CD4-positive, alpha-beta T cell treated with Interleukin-6 for 4 hours (primary cell): ENCODE measurements around the gene CLDN2.
"Not testable (repeated sequence)": the region's sequence is repeated elsewhere in the genome, so short reads cannot be mapped to it uniquely, and the experiment has no call there.

Experiments used
- DNase-seq: peaks from one replicate; pipeline ENCODE4 v3.0.0-alpha.2; 2020; ENCODE audit warnings: mixed read lengths

CLDN2 gene, protein sequence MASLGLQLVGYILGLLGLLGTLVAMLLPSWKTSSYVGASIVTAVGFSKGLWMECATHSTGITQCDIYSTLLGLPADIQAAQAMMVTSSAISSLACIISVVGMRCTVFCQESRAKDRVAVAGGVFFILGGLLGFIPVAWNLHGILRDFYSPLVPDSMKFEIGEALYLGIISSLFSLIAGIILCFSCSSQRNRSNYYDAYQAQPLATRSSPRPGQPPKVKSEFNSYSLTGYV

GRCh38 chrX:106919932-106920452 is at the start of gene CLDN2:
Gene CLDN2 (plus strand): TSS chrX:106920402. CDS start chrX:106928229, 7,827 bp downstream.
- no peak for DNase-seq

GRCh38 chrX:106872796-106873195 is 47.4 kb upstream of the CLDN2 start:
- DNase-seq = not testable (repeated sequence)

DNA sequence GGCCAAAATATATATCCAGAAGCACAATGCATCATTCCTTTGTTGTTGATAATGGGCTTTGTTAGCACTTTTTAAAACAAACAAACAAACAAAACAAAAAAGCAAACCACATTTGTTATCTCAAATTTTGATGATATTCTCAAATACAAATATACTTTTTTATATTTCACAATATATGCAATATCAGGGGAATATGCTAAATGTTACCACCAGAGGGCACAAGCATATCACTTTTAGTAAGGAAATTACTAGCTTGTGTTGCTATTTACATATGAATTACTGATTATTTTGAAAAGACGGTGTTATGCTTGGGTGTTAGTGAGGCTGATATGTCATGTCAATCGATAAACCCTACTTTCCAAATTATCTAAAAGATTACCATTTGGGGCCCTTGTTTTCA is 46.1 kb upstream of the CLDN2 start:
- DNase-seq = no peak

DNA sequence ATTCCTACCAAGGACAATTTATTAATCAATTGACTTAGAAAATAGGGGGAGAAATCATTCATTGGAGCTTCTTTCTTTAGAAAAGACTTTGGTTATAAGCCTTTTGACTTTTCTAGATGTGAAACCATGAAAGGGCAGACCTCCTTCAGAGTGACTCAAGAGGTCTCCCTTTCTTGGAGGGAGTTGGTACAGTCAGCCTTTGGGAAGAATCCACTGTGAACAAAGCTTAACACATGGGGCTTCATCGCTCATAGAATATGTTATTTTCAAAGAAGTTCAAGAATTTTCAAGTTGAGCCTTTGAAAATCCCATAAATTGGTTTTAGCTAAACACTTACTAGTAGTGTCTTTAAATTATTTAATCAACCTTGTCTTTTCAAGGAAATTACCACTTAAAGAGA is 45.1 kb upstream of the CLDN2 start:
- DNase-seq = no peak

GRCh38 chrX:106889468-106889867 is 30.7 kb upstream of the CLDN2 start:
- no peak for DNase-seq

GRCh38 chrX:106891762-106892460 is 28.3 kb upstream of the CLDN2 start:
- DNase-seq = no peak

- DNase-seq = peak; percentile 59
Observed at GRCh38 chrX:106894392-106894909, 25.8 kb upstream of the CLDN2 start.

GRCh38 chrX:106894978-106895452 is 25.2 kb upstream of the CLDN2 start:
- no peak for DNase-seq

DNA sequence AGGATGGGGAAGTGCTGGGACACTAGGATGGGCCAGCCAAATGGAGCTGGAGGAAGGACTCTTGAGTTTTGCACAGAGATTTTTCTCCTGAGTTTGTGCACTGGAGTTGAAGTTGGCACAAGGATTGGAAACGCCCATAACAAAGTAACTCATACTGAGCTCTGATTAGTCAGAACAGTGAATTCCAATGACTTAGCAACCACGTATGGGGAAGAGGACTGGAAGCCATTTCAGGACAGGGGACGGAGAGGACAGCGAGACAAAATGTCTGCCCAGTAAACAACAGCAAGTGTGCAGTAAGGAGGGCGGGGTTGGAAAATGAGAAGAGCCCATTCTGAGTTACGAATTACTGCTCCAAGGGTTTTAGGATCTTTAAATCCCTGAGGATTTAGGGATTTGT is 22.9 kb upstream of the CLDN2 start:
- DNase-seq = no peak

DNA sequence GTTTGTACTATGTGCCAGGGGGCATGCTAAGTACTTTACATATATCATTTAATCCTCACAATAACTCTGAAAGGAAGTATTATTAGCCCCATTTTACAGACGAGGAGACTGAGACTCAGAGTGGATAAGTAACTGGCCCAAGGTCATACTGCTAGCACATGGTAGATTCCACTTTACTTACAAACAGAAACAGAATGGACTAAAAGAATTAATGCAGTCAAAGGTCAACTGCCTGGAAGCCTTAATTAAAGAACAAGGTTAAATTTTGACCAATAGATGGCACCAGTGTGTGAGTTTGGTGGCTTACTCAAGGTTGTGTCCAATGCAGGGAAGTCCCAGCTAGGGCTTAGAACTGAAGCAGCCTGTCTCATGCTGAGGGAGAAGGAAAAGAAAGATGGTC is 21.7 kb upstream of the CLDN2 start:
- DNase-seq = peak; percentile 10

- no peak for DNase-seq
Observed at GRCh38 chrX:106899276-106899675, 20.9 kb upstream of the CLDN2 start.

- DNase-seq = no peak
Observed at GRCh38 chrX:106899841-106900240, 20.4 kb upstream of the CLDN2 start.

DNA sequence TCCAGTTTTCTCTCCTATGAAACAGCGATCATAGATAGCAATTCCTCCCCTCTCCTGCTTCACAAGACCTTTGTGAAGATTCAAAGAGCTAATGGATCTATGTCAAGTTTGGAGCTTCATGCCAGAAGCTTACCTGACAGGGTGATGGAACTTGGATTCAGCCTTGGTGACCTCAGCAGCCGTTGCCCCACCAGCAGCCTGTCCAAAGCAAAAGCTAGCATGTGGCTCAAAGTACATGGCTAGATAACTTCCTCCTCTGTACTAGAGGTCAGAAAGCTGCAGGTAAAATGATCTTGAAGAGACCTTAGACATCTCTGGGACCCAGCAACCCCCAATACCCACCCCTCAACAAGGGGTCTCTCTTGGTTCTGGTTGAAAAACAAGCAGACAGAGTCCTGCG is 18.9 kb upstream of the CLDN2 start:
- DNase-seq = no peak

- no peak for DNase-seq
Observed at GRCh38 chrX:106901781-106902219, 18.4 kb upstream of the CLDN2 start.

DNA sequence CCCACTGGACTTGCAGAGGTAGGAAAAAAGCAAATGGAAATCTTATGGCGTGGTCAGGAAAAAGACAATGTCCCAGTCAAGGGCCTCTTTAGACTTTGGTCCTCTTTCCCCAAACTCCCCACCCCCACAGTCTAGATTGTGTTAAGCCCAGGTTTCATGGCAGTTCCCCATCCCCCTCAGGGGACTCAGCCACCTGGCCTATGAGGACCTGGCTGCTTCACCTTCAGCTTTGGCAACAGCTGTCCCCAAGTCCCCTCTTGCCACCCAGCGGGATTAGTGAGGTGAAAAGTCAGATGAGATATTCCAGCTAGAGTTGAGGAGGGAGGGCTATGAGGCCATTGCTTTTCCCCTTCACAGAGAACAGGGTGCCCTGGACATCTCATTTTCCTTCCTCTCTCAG is 17.5 kb upstream of the CLDN2 start:
- no peak for DNase-seq

DNA sequence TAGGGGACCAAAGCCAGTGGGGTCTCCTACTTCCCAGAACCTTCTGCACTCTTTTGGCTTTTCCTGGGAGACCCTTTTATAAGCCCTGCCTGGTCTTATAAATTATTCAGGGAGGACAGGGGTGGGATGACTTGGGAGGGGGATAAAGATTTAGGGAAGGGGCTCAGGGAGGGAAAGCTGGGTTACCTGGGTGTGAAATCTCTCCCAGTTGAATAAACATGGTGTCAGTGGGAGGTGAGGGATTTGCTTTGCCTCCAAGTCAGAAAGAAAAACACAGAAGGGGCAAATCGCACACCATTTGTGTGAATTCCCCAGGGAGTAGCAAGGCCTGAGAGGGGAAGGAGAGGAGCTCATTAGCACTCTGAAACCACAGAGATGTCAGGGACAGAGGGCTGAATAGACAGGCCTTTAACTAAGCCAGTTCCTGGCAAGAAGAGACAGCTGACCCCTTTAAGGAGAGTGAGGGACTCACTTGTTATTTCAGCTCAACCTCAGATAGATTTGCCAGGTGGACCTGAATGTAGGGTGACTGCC is 16.8 kb upstream of the CLDN2 start, which contains the start of gene RIPPLY1:
TSS of gene RIPPLY1 (minus strand) at position 51 of the 534 bp plus-strand sequence. CDS start 54 bp downstream, outside the sequence.
- DNase-seq = no peak

- DNase-seq = no peak
Observed at GRCh38 chrX:106903856-106904528, 16.2 kb upstream of the CLDN2 start.

DNA sequence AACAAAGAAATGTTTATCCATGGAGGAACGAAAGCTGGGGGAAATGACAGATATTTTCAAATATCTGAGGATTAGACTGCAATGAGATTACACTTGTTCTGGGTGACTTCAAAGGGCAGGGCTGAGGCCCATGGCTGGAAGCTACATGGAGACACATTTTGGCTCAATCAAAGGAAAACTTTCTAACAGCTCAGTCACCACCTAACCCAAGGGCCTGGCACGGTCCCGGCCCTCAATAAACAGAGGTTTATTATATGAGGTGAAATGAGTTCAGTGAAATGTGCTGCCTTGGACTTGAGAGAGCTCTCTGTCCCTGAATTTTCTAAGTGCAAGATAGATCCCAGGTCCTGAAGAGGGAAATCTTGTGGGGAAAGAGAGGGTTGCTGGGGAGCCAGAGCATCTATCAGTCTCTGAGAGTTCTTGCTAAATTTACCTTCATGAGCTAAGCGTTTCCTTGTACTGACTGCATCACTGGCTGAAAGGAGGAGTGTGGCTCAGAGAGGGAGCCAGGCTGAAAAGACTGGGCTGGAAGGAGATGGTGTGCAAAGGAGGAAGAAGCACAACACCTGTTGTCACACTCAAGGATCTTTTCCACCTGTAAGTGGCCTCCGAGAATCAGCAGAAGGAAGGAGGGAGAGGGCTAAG is 15.0 kb upstream of the CLDN2 start:
- no peak for DNase-seq

DNA sequence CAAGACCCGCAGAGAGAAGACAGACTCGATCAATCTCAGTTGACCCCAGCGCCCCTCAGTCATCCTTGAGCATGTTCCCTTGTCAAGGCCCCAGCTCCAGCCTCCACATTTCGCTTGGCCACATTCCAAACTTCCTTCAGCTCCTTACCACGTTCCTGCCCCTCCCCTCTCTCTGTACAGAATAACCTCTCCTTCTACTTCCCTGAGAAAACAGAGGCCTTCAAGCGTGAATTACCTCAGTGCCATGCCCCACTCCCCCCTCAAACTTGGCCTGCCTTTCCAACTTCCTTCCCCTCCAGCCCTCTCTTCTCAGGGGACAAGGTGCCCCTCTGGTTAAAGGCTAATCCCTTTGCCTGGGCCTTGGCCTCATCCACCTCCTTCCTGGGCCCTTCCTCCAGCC is 13.8 kb upstream of the CLDN2 start:
- DNase-seq = no peak

DNA sequence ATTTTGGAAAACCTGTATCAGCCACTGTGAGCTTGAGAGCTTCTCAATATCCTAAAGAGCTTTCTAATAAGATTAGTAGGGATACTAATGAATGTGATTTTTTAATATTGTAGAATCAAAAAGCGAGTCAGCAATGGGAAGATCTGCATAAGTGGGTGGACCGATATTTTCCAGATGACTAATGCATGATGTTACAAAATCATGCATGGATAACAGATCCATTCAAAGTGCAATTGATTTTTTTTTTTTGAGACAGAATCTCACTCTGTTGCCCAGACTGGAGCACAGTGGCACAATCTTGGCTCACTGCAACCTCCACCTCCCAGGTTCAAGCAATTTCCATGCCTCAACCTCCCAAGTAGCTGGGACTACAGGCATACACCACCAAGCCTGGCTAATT is 7.3 kb upstream of the CLDN2 start:
- DNase-seq = no peak

DNA sequence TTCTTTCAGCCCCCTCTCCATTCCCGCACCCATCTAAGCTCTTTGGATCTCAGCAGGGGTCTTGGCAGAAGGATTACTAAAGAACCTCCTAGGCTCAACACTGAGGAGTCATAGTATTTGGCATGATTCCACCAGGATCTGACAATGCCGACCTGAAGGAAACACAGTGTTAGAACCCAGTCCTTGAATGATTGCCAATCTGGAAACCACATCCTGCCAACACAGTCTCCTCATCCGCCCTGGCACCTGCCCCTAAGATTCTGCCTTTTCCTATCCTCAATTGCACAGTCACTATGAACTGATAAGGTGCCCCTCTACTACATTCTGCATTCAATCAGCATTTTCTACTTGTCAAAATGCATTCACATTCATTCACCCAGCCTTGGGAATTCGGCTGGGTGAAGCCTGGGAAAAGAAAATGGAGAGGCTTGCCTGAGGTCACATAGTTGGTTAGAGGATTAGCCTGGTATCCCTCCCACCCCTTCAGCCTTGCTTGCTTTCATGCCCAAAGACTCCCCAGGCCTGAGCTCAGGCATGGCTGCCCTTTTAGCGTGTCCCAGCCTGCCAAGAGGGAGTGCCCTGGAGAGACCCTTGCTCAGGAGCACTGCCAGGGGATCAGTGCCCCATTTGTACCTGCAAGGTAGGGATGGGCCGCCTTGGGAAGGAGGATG is 2.2 kb upstream of the CLDN2 start:
- DNase-seq = peak; percentile 43

DNA sequence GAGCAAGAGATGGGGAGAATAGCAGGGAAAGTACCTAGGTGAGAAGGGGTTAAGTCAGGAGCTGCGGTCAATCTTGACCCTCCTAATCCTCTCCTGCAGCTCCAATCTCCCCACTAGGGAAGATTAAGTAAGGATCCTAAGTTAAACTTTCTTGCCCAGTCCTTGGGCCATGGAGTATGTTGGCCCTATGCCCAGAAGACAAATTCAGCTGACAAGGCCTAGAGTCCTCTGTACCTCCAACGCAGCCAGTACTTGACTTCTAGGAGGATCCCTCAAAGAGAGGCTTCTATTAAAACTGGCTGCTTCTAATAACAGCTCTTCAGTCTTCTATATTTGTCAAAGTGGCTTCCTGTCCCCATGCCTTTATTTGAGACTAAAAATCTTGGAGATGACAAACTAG is 1.4 kb downstream of the CLDN2 start:
- no peak for DNase-seq
